IgD-negative memory B cell (primary cell): ENCODE results near the gene IQUB. TPM values are rescaled to one million over a fixed set of nuclear protein-coding genes. Genes with fewer than 3 reads are reported as not detected.
"Not testable (repeated sequence)": the region's sequence is repeated elsewhere in the genome, so short reads cannot be mapped to it uniquely, and the experiment has no call there.

Experiments used
- H3K27ac Mint-ChIP-seq, 3 donors: one replicate each; pipeline ENCODE4 v1.8.0; 2020 to 2022; ENCODE audit warnings: mild to moderate bottlenecking in 3 of 3, mixed read lengths in 3 of 3, moderate library complexity in 1 of 3
- H3K27me3 Mint-ChIP-seq: one replicate; pipeline ENCODE4 v1.8.0; 2021; ENCODE audit warnings: mixed read lengths
- H3K36me3 Mint-ChIP-seq: one replicate; pipeline ENCODE4 v1.8.0; 2020; ENCODE audit warnings: mild to moderate bottlenecking, mixed read lengths
- H3K4me1 Mint-ChIP-seq, 3 donors: one replicate each; pipeline ENCODE4 v1.8.0; 2020 to 2022; ENCODE audit warnings: mixed read lengths in 3 of 3, mild to moderate bottlenecking in 1 of 3
- H3K4me3 Mint-ChIP-seq, 4 donors: one replicate each; pipeline ENCODE4 v1.8.0; 2020 to 2022; ENCODE audit warnings: mild to moderate bottlenecking in 4 of 4, mixed read lengths in 4 of 4, moderate library complexity in 3 of 4
- H3K9me3 Mint-ChIP-seq, 3 donors: one replicate each; pipeline ENCODE4 v1.8.0; 2020 to 2021; ENCODE audit warnings: mixed read lengths in 3 of 3, mild to moderate bottlenecking in 1 of 3
- polyA plus RNA-seq: library from polyadenylated mRNA; unstranded; fragments of 300-500 nt; fragmentation: Illumina TruSeq; gene quantifications from one replicate; pipeline ENCODE4 v1.2.3, GENCODE V29; 2021

IQUB gene
- polyA plus RNA-seq, 1 donor from 2014 or later = not detected

DNA sequence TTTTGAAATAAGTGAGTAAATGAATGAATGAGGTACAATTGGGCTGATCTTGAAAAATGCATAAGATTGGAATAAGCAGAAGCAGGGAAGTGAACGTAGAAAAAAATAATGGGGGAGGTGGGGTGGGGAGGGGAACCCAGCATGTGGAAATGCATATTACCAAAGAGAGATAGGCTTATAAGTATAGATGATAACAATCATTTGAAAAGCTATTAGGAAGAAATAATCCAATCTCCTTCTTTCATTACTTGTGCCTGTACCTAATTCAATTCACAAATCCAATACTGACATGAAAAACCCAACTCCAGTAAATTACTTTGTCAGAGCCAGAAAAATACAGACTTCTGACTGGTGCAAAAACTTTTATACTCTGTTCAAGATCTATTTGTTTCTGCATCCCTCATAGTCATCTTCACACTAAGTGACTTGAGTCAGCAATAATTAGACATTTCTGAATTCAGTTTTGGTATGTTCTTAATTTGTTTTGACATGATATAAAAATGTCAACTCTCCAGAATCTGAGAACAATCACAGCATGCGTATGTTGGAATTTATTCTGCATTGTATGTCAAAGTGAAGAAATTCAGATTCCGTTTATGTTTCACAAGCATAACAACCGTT lies 99.2 kb downstream of the IQUB start:
- Mint-ChIP-seq H3K27me3 (no peaks in the 10 kb centered on the region), H3K4me1 (no peaks in the 10 kb centered on the region), H3K4me3 (no peak overlapping the region), H3K36me3 (no peaks in the 10 kb centered on the region), H3K27ac (no peak overlapping the region), H3K9me3 (peaks cover 0 to 3% (median 2%) of the 10 kb centered on the region in 3 donors)

DNA sequence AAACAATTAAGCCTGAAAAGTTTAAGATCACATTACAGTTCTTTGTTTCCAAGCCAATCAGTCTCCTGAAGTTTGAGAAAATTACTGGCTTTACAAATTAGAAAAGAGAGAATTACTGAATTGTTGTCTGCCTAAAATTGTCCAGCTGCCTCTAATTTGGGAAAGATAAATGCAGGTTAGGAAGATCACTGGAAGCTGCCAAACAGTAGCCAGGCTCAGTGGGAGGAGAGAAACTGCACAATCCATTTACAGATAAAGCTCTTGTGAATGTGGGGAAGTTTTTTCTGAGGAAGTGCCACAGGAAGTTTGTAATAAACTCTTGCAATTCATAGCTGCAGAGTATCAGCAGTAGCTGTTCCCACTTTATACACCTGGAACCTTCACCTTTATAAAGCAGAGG lies 100.7 kb downstream of the IQUB start:
- Mint-ChIP-seq H3K27ac (peak overlapping the region in 1 of 3 donors; percentile 14), H3K4me3 (no peak overlapping the region), H3K36me3 (no peaks in the 10 kb centered on the region), H3K4me1 (no peaks in the 10 kb centered on the region), H3K27me3 (no peaks in the 10 kb centered on the region), H3K9me3 (peaks cover 0 to 3% (median 2%) of the 10 kb centered on the region in 3 donors)

DNA sequence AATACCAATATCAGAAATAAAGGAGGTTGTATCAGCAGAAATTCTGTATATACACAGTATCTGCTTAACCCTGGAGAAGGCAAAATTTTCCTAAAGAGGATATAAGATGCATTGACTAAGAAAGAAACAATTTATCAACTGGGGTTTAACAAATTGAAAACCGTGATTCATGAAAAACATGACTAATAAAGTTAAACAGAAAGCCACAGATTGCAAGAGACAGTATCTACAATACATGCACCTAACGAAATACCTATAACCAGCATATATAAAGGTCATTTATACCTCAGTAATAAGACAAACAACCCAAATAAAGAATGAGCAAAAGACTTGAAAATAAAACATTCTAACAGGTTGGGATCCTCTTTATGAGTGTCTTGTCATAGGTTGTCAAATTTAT lies 101.8 kb downstream of the IQUB start:
- Mint-ChIP-seq H3K36me3 (no peaks in the 10 kb centered on the region), H3K4me1 (no peaks in the 10 kb centered on the region), H3K27me3 (no peaks in the 10 kb centered on the region), H3K4me3 (no peak overlapping the region), H3K27ac (no peak overlapping the region), H3K9me3 (no peaks in the 10 kb centered on the region)

DNA sequence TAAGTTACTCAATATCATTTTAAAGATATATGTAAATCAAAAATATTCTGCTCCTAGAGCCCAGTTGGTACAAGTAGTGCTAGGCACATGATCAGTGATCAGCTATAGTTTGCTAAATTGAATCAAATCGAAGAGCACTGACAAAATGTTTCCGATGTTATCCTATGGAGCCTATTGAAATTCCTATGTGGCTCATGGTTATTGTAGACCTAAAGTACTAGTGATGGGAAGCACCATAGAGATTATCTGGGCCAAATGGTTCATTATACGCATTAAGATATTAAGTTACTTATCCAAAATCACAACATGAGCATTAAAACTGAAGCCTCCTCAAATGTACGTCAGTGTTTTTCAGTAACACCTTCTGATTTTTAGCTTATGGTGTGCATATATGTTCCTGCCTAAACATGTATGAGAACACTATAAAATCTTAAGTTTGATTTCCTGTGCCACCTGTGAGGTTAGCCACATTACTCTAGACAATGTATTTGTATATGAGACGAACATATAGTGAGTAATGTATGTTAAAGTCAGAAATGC lies 103.2 kb downstream of the IQUB start:
- Mint-ChIP-seq H3K36me3 (no peaks in the 10 kb centered on the region), H3K9me3 (no peaks in the 10 kb centered on the region), H3K27ac (no peak overlapping the region), H3K4me3 (no peak overlapping the region), H3K27me3 (no peaks in the 10 kb centered on the region), H3K4me1 (no peaks in the 10 kb centered on the region)

DNA sequence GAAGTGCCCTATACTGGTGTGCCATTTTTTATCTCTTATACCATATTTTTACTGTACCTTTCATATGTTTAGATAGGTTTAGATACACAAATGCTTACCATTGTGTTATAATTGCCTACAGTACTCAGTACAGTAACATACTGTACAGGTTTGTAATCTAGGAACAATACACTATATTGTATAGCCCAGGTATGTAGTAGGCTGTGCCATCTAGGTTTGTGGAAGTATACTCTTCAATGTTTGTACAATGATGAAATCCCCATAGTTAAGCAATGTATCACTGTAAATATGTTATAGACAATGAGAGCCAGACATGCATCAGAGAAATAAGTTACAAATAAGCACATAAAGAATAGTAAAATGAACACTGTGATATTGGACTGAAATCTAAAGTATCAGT lies 109.1 kb downstream of the IQUB start:
- Mint-ChIP-seq H3K9me3 (peaks cover 5 to 9% (median 7%) of the 10 kb centered on the region in 3 donors), H3K27me3 (no peaks in the 10 kb centered on the region), H3K27ac (no peak overlapping the region), H3K4me1 (no peaks in the 10 kb centered on the region), H3K4me3 (no peak overlapping the region), H3K36me3 (no peaks in the 10 kb centered on the region)

DNA sequence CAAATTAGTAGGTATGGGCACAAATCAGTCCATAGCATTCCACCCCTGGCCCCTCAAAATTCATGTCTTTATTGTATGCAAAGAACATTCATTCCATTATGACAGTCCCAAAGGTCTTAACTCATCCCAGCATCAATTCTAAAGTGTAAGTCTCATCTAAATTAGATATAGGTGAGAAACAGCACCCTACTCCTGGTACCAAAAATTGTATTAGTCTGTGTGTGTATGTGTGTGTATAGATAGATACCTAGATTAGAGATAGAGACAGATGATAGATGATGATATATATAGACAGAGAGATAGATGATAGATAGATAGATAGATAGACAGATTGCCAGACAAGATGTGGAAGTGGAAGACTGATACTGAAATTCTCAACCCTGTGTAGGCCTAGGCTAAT lies 109.9 kb downstream of the IQUB start:
- H3K27ac Mint-ChIP-seq = no peak overlapping the region
- no peak overlapping the region for H3K4me3 Mint-ChIP-seq
- H3K27me3 Mint-ChIP-seq = no peaks in the 10 kb centered on the region
- no peaks in the 10 kb centered on the region for H3K36me3 Mint-ChIP-seq
- peaks cover 5 to 11% (median 7%) of the 10 kb centered on the region in 3 donors for H3K9me3 Mint-ChIP-seq
- H3K4me1 Mint-ChIP-seq = peaks cover 0 to under 1% (median 0%) of the 10 kb centered on the region in 3 donors

DNA sequence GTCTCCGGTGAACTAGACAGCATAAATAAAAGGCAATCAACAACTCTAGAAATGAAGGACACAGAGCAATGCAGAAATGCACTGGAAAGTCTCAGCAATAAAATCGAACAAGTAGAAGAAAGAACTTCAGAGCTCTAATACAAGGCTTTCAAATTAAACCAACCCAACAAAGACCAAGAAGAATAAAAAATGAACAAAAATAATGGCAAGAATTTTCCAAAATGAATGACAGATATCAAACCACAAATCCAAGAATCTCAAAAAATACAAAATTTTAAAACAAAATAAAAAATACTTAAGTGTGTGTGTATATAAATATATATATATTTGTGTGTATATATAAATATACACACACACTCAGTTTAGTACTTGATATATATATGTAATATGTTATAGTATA lies 110.8 kb downstream of the IQUB start:
- H3K27me3 Mint-ChIP-seq = no peaks in the 10 kb centered on the region
- no peak overlapping the region for H3K27ac Mint-ChIP-seq
- H3K9me3 Mint-ChIP-seq = peaks cover 5 to 13% (median 9%) of the 10 kb centered on the region in 3 donors
- peaks cover 0 to 1% (median 0%) of the 10 kb centered on the region in 3 donors for H3K4me1 Mint-ChIP-seq
- H3K36me3 Mint-ChIP-seq = no peaks in the 10 kb centered on the region
- H3K4me3 Mint-ChIP-seq = no peak overlapping the region

DNA sequence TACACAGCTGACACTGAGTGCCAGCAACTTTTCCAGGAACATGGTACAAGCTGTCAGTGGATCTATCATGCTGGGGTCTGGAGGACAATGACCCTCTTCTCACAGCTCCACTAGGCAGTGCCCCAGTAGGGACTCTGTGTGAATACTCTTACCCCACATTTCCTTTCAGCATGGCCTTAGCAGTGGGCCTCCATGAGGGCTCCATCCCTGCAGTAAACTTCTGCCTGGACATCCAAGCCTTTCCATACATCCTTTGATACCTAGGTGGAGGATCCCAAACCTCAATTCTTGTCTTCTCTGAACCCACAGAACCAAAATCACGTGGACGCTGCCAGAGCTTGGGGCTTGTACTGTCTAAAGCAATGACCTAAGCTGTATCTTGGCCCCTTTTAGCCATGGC lies 116.8 kb downstream of the IQUB start:
- H3K27me3 Mint-ChIP-seq = no peaks in the 10 kb centered on the region
- peaks cover 2 to 19% (median 5%) of the 10 kb centered on the region in 3 donors for H3K9me3 Mint-ChIP-seq
- no peaks in the 10 kb centered on the region for H3K36me3 Mint-ChIP-seq
- no peak overlapping the region for H3K27ac Mint-ChIP-seq
- no peak overlapping the region for H3K4me3 Mint-ChIP-seq
- peaks cover 0 to 1% (median 0%) of the 10 kb centered on the region in 3 donors for H3K4me1 Mint-ChIP-seq

DNA sequence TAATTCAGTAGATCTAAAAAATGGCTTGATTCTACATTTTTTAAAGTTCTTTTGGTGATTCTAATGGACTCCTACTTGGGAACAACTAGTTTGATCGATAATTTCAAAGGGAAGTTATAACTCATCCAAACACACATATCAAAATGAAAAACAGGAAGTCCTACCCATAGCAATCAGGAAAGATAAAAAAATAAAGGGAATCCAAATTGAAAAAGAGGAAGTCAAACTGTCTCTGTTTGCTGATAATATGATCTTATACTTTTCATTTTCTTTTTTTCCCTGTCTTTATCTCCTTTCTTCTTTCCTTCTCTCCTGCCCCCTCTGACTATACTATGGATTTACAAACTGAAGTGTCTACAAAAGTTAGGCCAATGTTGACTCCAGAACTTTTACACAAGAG lies 118.8 kb downstream of the IQUB start:
- Mint-ChIP-seq H3K4me3 (no peak overlapping the region), H3K27me3 (no peaks in the 10 kb centered on the region), H3K36me3 (no peaks in the 10 kb centered on the region), H3K4me1 (peaks cover 0 to 1% (median 0%) of the 10 kb centered on the region in 3 donors), H3K27ac (no peak overlapping the region), H3K9me3 (peaks cover 2 to 16% (median 5%) of the 10 kb centered on the region in 3 donors)

DNA sequence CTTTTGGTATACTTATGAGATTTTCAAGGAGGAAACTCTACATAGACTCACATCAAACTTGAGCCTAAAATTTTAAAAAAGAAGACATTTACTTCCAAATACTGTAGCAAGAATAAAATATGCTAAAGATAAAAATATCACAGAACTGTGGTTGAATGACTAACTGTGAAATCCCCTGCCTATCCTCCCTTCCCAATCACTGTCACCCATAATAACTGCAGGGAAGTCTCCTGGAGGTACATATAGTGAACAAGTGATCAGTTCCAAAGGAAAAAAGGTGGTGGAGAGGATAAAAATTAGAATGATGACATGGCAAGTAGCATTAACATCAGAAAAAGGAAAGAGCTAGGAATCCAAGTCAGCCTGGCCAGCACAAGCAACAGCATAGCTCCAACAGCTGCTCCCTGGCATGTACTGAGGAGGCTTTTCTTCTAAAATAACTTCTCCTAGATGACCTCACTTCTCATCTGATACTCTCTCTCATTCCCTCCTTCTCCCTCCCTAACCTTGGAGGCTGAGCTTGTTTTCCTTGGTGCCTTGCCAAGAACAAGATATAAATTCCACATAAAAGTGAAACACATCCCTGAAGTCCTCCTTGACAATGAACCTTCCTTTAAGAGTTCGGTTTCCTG lies 124.0 kb downstream of the IQUB start:
- H3K4me3 Mint-ChIP-seq = no peak overlapping the region
- H3K4me1 Mint-ChIP-seq = no peaks in the 10 kb centered on the region
- no peaks in the 10 kb centered on the region for H3K27me3 Mint-ChIP-seq
- H3K27ac Mint-ChIP-seq = peak overlapping the region in 1 of 3 donors; percentile 25
- H3K36me3 Mint-ChIP-seq = no peaks in the 10 kb centered on the region
- H3K9me3 Mint-ChIP-seq = peaks cover 0 to 2% (median 1%) of the 10 kb centered on the region in 3 donors

DNA sequence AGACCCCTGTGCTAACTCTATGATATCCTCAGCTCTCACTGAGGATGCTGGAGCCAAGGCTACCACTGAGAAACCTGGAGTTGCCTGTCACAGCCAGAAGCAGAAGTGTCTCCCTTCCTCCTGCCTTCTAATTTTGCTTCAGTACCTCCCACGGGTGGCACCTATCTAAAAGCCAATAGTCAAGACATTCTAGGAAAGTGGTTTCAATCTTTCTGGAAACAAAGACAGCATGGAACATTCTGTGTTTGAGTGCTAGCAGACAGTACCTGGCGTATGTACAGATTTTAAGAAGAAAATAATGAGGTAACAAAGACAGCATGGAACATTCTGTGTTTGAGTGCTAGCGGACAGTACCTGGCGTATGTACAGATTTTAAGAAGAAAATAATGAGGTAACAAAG lies 126.4 kb downstream of the IQUB start:
- not testable (repeated sequence) for H3K36me3 Mint-ChIP-seq, H3K27me3 Mint-ChIP-seq, H3K4me3 Mint-ChIP-seq, H3K27ac Mint-ChIP-seq, H3K9me3 Mint-ChIP-seq, H3K4me1 Mint-ChIP-seq

Other genes starting within 250 kb of the IQUB start
- gene NDUFA5, start 23.2 kb upstream of the IQUB start, polyA plus RNA-seq = 77.9 TPM
- not detected for gene ASB15, start 67.2 kb upstream of the IQUB start, polyA plus RNA-seq
- not detected for gene LMOD2, start 121.3 kb upstream of the IQUB start, polyA plus RNA-seq
- 2.8 TPM for gene WASL, start 214.4 kb upstream of the IQUB start, polyA plus RNA-seq